Prostate gland (tissue), 2 donors: Measurements from ENCODE around the gene RPL12.

ENCODE experiments used
- CTCF ChIP-seq, 4 experiments: fragments of 200-600 bp in 2 of 4; fragments of 450-650 bp in 2 of 4; sonication (generic) in 2 of 4; IDR thresholded peaks; 1 replicate in 3 of 4; 2 replicates in 1 of 4; pipeline ENCODE4 v1.5.1; 2016 to 2019; ENCODE audit warnings: antibody characterized with exemption in 4 of 4, mild to moderate bottlenecking in 2 of 4, moderate library complexity in 2 of 4
- POLR2A ChIP-seq: fragments of 450-650 bp; IDR thresholded peaks from one replicate; pipeline ENCODE4 v1.6.1; 2016; ENCODE audit warnings: antibody characterized with exemption, mild to moderate bottlenecking

- no peak for TF ChIP-seq CTCF (IDR thresholded peaks at IDR 0.05)
- TF ChIP-seq POLR2A, result no peak
These were observed 45.7 kb downstream of the RPL12 start for GRCh38 chr9:127405344-127406125.
